Right ventricle myocardium superior (tissue), 1 donor: Measurements from ENCODE around the gene CD4. TPM values are rescaled to one million over a fixed set of nuclear protein-coding genes. Genes with fewer than 3 reads are reported as not detected.
"Not testable (repeated sequence)": the region's sequence is repeated elsewhere in the genome, so short reads cannot be mapped to it uniquely, and the experiment has no call there.

Experiments
- ATAC-seq: fragments of 200-7000 bp; cut with Tn5 transposase; one replicate; pipeline ENCODE4 v1.9.1; 2020; ENCODE audit warnings: mild to moderate bottlenecking; ENCODE audit not compliant: poor library complexity
- DNase-seq: peaks from one replicate; pipeline ENCODE4 v3.0.0-alpha.2; 2020
- intact Hi-C: fragments of 100-400 bp; cut with DNase I; formaldehyde crosslinking; loops from one replicate; pipeline ENCODE4 v1.11.2; 2022
- total RNA-seq: library from RNA; stranded (reverse); fragmentation: NEBNext Ultra II Directional; extraction: Animal tissue kit (Norgen Biotek cat#: 25700); gene quantifications from one replicate; pipeline ENCODE4 v1.2.1, GENCODE V29; 2021
- donor health status: DM: no; HTN: yes; CAD: no; lungs with severe emphysema.

Gene CD4
- total RNA-seq, 1 donor from 2014 or later, result 10.4 TPM

- DNase-seq (peak; percentile 96), ATAC-seq (peak; percentile 82)
- intact Hi-C loops, result no loop called here
These were observed 62.0 kb downstream of the CD4 start, which contains the start of gene CDCA3 for GRCh38 chr12:6851153-6851920. Gene CDCA3, minus strand, starts transcription at chr12:6851286. Its CDS starts 334 bp downstream, at chr12:6850952.

GRCh38 chr12:6851921-6852650 lies 62.8 kb downstream of the CD4 start, which contains the start of gene USP5:
Gene USP5, plus strand, starts transcription at chr12:6852150. Its CDS starts 30 bp downstream, at chr12:6852180.
- DNase-seq, result peak; percentile 99
- ATAC-seq, result peak; percentile 91
- intact Hi-C loops, result no loop called here

- intact Hi-C loops, result no loop called here
- DNase-seq (no peak), ATAC-seq (no peak)
These were observed 63.5 kb downstream of the CD4 start for GRCh38 chr12:6852651-6853354.

GRCh38 chr12:6853626-6854025 lies 64.3 kb downstream of the CD4 start:
- ATAC-seq (no peak), DNase-seq (no peak)
- intact Hi-C loops, result no loop called here

- no peak for ATAC-seq
- DNase-seq, result no peak
- intact Hi-C loops, result no loop called here
These were observed 64.7 kb downstream of the CD4 start for GRCh38 chr12:6854036-6854435.

- intact Hi-C loops, result no loop called here
- ATAC-seq, result no peak
- no peak for DNase-seq
These were observed 66.0 kb downstream of the CD4 start for GRCh38 chr12:6855322-6855721.

GRCh38 chr12:6858799-6859198 lies 69.5 kb downstream of the CD4 start:
- DNase-seq, result no peak
- no peak for ATAC-seq
- intact Hi-C loops, result no loop called here

GRCh38 chr12:6860116-6860515 lies 70.8 kb downstream of the CD4 start:
- ATAC-seq, result no peak
- DNase-seq, result no peak
- intact Hi-C loops, result no loop called here

- no peak for DNase-seq
- intact Hi-C loops, result no loop called here
- no peak for ATAC-seq
These were observed 71.6 kb downstream of the CD4 start for GRCh38 chr12:6860942-6861341.

GRCh38 chr12:6861391-6861790 lies 72.1 kb downstream of the CD4 start:
- DNase-seq, result no peak
- intact Hi-C loops, result no loop called here
- ATAC-seq, result no peak

GRCh38 chr12:6863033-6863432 lies 73.7 kb downstream of the CD4 start:
- ATAC-seq (no peak), DNase-seq (no peak)
- intact Hi-C loops, result no loop called here

- intact Hi-C loops, result no loop called here
- DNase-seq, result no peak
- no peak for ATAC-seq
These were observed 74.4 kb downstream of the CD4 start for GRCh38 chr12:6863586-6864321.

GRCh38 chr12:6865307-6865706 lies 76.0 kb downstream of the CD4 start:
- DNase-seq, ATAC-seq, intact Hi-C loops: not testable (repeated sequence)

GRCh38 chr12:6866163-6866919 lies 77.0 kb downstream of the CD4 start:
- intact Hi-C loops, result no loop called here
- DNase-seq (no peak), ATAC-seq (no peak)

- intact Hi-C loops, result no loop called here
- no peak for DNase-seq
- ATAC-seq, result peak; percentile 4
These were observed 77.6 kb downstream of the CD4 start for GRCh38 chr12:6866920-6867412.

- DNase-seq (peak; percentile 91), ATAC-seq (peak; percentile 89)
- intact Hi-C loops, result no loop called here
These were observed 78.3 kb downstream of the CD4 start, which contains the start of gene TPI1 for GRCh38 chr12:6867413-6868210. Gene TPI1, plus strand, starts transcription at chr12:6867531. Its CDS starts 36 bp downstream, at chr12:6867567.
